ENCODE results near the gene SLC17A6. TPM values are rescaled to one million over a fixed set of nuclear protein-coding genes. Genes with fewer than 3 reads are reported as not detected.

Gene SLC17A6
- total RNA-seq, 1 donor from 2014 or later: not detected

- H3K9me3 ChIP-seq: no peaks in the 10 kb centered on the region
- TF ChIP-seq, protein P1, sequence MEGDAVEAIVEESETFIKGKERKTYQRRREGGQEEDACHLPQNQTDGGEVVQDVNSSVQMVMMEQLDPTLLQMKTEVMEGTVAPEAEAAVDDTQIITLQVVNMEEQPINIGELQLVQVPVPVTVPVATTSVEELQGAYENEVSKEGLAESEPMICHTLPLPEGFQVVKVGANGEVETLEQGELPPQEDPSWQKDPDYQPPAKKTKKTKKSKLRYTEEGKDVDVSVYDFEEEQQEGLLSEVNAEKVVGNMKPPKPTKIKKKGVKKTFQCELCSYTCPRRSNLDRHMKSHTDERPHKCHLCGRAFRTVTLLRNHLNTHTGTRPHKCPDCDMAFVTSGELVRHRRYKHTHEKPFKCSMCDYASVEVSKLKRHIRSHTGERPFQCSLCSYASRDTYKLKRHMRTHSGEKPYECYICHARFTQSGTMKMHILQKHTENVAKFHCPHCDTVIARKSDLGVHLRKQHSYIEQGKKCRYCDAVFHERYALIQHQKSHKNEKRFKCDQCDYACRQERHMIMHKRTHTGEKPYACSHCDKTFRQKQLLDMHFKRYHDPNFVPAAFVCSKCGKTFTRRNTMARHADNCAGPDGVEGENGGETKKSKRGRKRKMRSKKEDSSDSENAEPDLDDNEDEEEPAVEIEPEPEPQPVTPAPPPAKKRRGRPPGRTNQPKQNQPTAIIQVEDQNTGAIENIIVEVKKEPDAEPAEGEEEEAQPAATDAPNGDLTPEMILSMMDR (IDR thresholded peaks at IDR 0.05): no peak
- no peaks in the 10 kb centered on the region for H3K4me1 ChIP-seq
- no peak for DNase-seq
- no peak overlapping the region for H3K4me3 ChIP-seq
- ATAC-seq: no peak
- peaks cover 78% of the 10 kb centered on the region for H3K27me3 ChIP-seq
- intact Hi-C loops (cut with DNase I): no loop called here
- H3K36me3 ChIP-seq: no peaks in the 10 kb centered on the region
- H3K27ac ChIP-seq: no peak overlapping the region
These were observed 4.2 kb downstream of the SLC17A6 start for GRCh38 chr11:22342211-22343031.

DNA sequence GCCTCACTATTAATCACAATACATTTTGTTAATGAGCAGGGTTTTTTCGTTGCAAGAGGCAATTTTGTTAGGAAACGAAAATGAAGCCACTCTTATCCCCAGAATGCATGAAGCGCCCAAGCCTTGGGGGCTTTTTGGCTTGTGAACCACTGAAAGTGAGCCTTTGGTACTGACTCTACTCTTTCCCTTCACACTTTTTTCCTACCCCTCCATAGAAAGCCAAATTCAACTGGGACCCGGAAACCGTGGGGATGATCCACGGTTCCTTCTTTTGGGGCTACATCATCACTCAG is 4.8 kb downstream of the SLC17A6 start:
- no peak for ATAC-seq
- H3K27me3 ChIP-seq: peaks cover 73% of the 10 kb centered on the region
- TF ChIP-seq, protein P1 (IDR thresholded peaks at IDR 0.05): no peak
- no peaks in the 10 kb centered on the region for H3K4me1 ChIP-seq
- intact Hi-C loops (cut with DNase I): no loop called here
- no peak for DNase-seq
- no peaks in the 10 kb centered on the region for H3K36me3 ChIP-seq
- H3K9me3 ChIP-seq: no peaks in the 10 kb centered on the region
- H3K27ac ChIP-seq: no peak overlapping the region
- no peak overlapping the region for H3K4me3 ChIP-seq

- H3K4me3 ChIP-seq: no peak overlapping the region
- ATAC-seq: peak; percentile 21
- TF ChIP-seq, protein P1 (IDR thresholded peaks at IDR 0.05): no peak
These were observed 5.3 kb downstream of the SLC17A6 start for GRCh38 chr11:22343371-22344032.

GRCh38 chr11:22344081-22344480 is 5.9 kb downstream of the SLC17A6 start:
- TF ChIP-seq, protein P1 (IDR thresholded peaks at IDR 0.05): no peak
- no peak overlapping the region for H3K27ac ChIP-seq
- H3K27me3 ChIP-seq: peaks cover 74% of the 10 kb centered on the region
- intact Hi-C loops (cut with DNase I): no loop called here
- no peak for DNase-seq
- H3K36me3 ChIP-seq: no peaks in the 10 kb centered on the region
- H3K4me3 ChIP-seq: no peak overlapping the region
- ATAC-seq: no peak
- H3K9me3 ChIP-seq: no peaks in the 10 kb centered on the region
- no peaks in the 10 kb centered on the region for H3K4me1 ChIP-seq

More at GRCh38 chr11:22343371-22344032, 5.3 kb downstream of the SLC17A6 start:
- no peak for DNase-seq
- intact Hi-C loops (cut with DNase I): no loop called here
- H3K27me3 ChIP-seq: peaks cover 72% of the 10 kb centered on the region
- no peaks in the 10 kb centered on the region for H3K36me3 ChIP-seq
- no peaks in the 10 kb centered on the region for H3K9me3 ChIP-seq
- no peak overlapping the region for H3K27ac ChIP-seq
- H3K4me1 ChIP-seq: no peaks in the 10 kb centered on the region

DNA sequence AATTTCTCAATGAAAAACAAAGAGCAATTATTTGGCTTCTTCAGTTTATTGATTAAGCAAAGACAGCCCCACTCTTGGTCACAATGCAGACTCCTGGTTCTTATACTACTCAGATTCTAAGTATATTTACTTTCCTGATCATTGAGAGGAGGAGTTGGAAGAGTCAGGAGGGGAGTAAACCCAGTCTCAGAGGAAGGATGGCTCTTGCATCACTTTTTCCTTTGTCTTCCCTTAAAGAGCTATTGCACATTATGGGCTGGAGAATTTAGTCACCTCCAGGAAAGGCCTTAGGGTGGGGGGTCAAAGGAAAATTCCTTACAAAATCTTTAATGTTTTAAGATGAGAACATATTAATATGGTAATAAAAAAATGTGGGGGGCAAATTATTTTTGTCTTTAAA is 8.1 kb downstream of the SLC17A6 start:
- TF ChIP-seq, protein P1 (IDR thresholded peaks at IDR 0.05): no peak
- peaks cover 59% of the 10 kb centered on the region for H3K27me3 ChIP-seq
- no peaks in the 10 kb centered on the region for H3K4me1 ChIP-seq
- no peak for ATAC-seq
- intact Hi-C loops (cut with DNase I): no loop called here
- H3K27ac ChIP-seq: no peak overlapping the region
- H3K4me3 ChIP-seq: no peak overlapping the region
- H3K9me3 ChIP-seq: no peaks in the 10 kb centered on the region
- no peaks in the 10 kb centered on the region for H3K36me3 ChIP-seq
- DNase-seq: no peak

Measured in upper lobe of right lung (tissue), 1 donor.